Adipose tissue (tissue), 3 donors: ENCODE data around the gene SYT2. TPM values are rescaled to one million over a fixed set of nuclear protein-coding genes. Genes with fewer than 3 reads are reported as not detected.
A peak's percentile ranks its signal among the peaks of the same experiment; 100 is the strongest.
"Not testable (repeated sequence)": the region's sequence is repeated elsewhere in the genome, so short reads cannot be mapped to it uniquely, and the experiment has no call there.

ENCODE experiments used
- H3K27ac ChIP-seq: one replicate; pipeline ENCODE4 v1.5.1; 2013; ENCODE audit warnings: low read depth, low read length
- WGBS, 3 donors: extraction: QIAGEN DNeasy Blood & Tissue Kit; methylation state at CpG; one replicate each; pipeline ENCODE4 v1.1.7; 2013; 5-methylcytosine and 5-hydroxymethylcytosine counted together
- polyA plus RNA-seq, 3 donors: library from polyadenylated mRNA; stranded (reverse); fragments of 200-250 nt; gene quantifications; one replicate each; pipeline ENCODE4 v1.2.3, GENCODE V29; 2013
- donor health status: healthy with polysubstance abuse.
- donor health status: Bipolar disorder and iron deficiency.
- donor health status: healthy.

SYT2 gene
- polyA plus RNA-seq, 3 donors = 0.01 to 0.11 (median 0.01) TPM

GRCh38 chr1:202590126-202590525 is 120.1 kb downstream of the SYT2 start:
- 94 to 96% (median 95%) methylated on average over 4 of the region's 4 CpGs for WGBS, 3 donors
- no peak overlapping the region for H3K27ac ChIP-seq

DNA sequence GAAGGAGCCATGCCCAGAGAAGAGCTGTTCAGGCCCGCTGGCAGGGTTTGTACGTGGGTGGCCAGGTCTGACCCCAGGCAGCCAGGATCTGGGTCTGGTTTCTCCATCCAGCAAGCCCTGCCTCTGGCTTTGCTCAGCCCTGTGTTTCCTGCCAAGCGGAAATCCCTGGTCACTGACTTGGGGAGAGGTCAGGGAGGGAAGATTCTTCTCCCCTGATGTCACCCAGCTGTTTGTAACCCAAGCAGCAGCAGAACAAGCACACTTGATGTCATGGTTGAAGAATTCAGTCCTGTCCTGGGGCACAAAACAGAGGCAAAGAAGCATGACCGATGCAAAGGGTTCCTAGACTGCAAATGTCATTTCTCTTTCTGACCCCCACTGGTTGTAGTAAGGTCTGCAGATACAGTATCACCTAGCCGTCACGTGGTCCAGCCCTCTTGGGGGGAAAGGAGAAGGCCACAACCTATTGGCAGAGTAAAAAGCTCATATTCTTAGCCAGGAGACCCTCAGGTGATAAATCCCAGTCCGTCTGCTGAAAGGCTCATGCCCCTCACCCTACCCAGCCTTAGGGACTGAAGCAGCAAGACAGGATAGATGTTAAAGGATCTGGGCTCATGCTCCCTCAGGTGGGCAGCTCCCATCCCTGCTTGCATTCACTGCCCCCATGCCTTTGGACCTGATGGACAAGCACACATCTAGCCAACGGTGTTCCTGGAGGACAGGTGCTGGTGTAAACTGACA is 120.9 kb downstream of the SYT2 start:
- WGBS, 3 donors = 41 to 74% (median 55%) methylated on average over 8 of the region's 8 CpGs
- no peak overlapping the region for H3K27ac ChIP-seq

- 78 to 87% (median 81%) methylated on average over 4 of the region's 4 CpGs for WGBS, 3 donors
- no peak overlapping the region for H3K27ac ChIP-seq
These were observed 121.6 kb downstream of the SYT2 start for GRCh38 chr1:202588503-202589189.

- WGBS, 3 donors = 2 to 100% (median 100%) methylated on average over 1 of the region's 1 CpG
- H3K27ac ChIP-seq = no peak overlapping the region
These were observed 122.3 kb downstream of the SYT2 start for GRCh38 chr1:202587859-202588485.

GRCh38 chr1:202586871-202587270 is 123.4 kb downstream of the SYT2 start:
- 55 to 84% (median 73%) methylated on average over 1 of the region's 1 CpG for WGBS, 3 donors

GRCh38 chr1:202586018-202586821 is 124.0 kb downstream of the SYT2 start:
- H3K27ac ChIP-seq = no peak overlapping the region
- 37 to 59% (median 39%) methylated on average over 4 of the region's 4 CpGs for WGBS, 3 donors

More at GRCh38 chr1:202586871-202587270, 123.4 kb downstream of the SYT2 start:
- H3K27ac ChIP-seq = peak overlapping the region; percentile 3

DNA sequence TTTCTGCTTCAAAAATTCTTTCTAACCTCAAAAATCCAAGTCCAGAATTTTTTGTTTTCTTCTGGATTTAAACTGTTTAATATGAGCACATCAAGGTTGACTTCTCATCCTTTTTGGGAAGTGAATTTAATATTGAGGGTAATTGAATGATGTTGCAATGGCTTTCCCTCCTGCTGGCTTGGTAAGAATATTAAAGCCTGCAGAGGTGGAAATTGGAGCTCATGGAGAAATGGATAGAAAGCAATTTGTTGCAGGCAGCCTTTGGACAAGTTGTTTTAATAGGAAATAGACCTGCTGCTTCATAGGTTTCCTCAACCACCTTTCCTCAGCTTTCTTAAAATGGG is 124.7 kb downstream of the SYT2 start:
- H3K27ac ChIP-seq = no peak overlapping the region

DNA sequence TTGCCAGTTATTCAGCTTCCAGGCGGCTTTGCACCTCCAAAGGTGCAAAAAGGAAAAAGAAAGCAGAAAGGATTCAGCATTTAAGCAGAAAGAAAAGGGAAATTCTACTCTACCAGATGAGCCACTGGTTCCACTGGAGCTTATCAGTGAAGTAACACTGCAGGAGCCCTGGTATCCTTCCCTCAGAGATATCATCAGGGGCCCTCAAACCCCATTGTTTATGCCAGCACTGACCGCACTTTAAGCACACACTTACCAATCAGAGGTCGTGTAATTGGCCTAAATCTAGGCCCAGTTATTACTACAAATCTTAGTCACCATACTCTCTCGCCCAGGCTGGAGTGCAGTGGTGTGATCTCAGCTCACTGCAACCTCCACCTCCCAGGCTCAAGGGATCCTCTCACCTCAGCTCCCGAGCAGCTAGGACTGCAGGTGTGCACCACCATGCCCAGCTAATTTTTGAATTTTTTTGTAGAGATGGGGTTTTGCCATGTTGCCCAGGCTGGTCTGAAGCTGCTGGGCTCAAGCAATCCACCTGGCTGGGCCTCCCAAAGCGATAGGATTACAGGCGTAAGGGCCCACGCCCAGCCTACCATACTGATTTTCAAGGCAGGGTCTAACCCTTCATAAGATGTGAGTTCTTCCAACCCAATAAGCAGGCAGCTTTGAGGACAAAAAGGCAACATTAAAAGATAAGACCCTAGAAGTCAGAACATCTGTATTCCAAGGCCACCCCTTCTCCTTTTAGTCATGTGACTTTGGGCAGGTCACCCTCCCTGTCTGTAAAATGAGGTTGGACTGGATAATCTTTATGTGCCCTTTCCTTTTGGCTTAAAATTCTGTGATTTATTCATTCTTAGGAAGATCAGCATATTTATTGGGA is 125.3 kb downstream of the SYT2 start:
- no peak overlapping the region for H3K27ac ChIP-seq
- whole genome bisulfite sequencing, 3 donors = 93 to 96% (median 95%) methylated on average over 8 of the region's 8 CpGs

DNA sequence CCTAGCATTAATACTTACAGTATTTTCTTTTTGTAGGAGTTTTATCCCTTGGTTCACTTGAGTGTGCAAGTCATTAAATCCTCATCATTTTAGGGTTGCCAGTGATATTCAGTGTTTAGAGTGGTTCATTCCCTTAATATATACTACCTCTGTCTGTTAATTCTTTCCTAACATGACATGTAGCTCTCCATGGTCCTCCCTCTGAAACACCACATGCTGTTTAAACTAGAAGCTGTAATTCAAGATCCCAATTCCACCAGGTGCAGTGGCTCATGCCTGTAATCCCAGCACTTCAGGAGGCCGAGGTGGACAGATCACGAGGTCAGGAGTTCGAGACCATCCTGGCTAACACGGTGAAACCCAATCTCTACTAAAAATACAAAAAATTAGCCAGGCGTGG is 127.9 kb downstream of the SYT2 start:
- WGBS, 3 donors = 89 to 91% (median 90%) methylated on average over 5 of the region's 5 CpGs
- H3K27ac ChIP-seq = not testable (repeated sequence)

GRCh38 chr1:202580619-202581018 is 129.6 kb downstream of the SYT2 start:
- H3K27ac ChIP-seq = no peak overlapping the region

DNA sequence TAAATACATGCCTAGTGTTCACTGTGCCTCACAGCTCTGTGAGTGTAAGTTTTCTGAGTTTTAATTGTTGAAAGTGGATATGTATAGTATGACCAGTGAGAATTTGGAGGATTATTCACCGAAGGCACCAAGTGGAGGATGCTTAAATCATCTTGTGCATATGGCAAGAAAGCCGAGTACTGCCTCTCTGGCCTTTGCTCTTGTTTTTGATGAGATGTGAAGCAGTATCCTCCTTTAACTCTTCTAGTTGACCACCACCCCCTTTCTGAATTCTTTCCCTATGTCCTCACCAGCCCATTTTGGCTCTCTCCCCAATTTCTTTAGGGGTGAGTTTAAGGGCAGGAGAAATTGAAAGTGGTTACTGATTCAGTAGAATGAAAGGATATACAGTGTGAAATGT is 130.4 kb downstream of the SYT2 start:
- H3K27ac ChIP-seq = no peak overlapping the region
- 51 to 82% (median 55%) methylated on average over 2 of the region's 2 CpGs for WGBS, 3 donors

More at GRCh38 chr1:202580619-202581018, 129.6 kb downstream of the SYT2 start:
- WGBS, 3 donors = 52 to 77% (median 52%) methylated on average over 1 of the region's 1 CpG

DNA sequence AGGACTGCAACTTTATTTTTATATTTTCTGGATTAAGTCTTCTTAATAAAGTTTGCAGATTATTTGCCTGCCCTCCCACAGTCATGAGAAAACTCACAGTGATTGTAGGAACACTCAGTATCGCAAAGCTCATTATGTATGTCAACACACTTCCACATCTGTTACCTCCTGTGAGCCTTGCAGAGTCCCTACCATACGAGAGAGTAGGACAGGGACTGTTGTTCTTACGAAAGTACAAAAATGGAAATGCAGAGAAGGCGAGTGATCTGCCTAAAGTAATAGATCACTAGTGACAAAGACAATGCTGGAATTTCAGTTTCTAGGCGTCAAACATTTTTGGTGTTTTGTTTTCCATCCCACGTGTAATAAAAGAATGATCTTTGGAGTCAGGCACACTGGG is 131.7 kb downstream of the SYT2 start:
- no peak overlapping the region for H3K27ac ChIP-seq
- 65 to 86% (median 69%) methylated on average over 6 of the region's 6 CpGs for WGBS, 3 donors

- 61 to 81% (median 64%) methylated on average over 4 of the region's 4 CpGs for WGBS, 3 donors
- H3K27ac ChIP-seq = no peak overlapping the region
These were observed 132.2 kb downstream of the SYT2 start for GRCh38 chr1:202578001-202578504.

DNA sequence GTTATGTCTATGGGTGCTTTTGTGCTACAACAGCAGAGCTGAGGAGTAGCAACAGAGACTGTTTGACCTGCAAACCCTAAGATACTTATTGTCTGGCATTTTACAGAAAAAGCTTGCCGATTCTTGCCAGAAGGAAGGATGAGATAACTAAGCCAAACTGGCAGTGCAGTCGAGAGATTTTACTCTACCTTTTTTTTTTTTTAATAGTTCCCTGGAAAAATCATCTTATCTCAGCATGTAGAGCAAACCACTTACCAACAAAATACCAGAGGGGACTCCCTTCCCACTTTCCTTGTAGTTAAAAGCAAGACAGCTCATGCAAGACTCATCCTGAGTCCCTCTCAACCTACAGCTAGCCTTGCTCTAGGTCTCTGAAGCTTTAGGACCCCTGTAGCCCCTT is 132.9 kb downstream of the SYT2 start:
- no peak overlapping the region for H3K27ac ChIP-seq
- WGBS, 3 donors = 33 to 60% (median 43%) methylated on average over 2 of the region's 2 CpGs

DNA sequence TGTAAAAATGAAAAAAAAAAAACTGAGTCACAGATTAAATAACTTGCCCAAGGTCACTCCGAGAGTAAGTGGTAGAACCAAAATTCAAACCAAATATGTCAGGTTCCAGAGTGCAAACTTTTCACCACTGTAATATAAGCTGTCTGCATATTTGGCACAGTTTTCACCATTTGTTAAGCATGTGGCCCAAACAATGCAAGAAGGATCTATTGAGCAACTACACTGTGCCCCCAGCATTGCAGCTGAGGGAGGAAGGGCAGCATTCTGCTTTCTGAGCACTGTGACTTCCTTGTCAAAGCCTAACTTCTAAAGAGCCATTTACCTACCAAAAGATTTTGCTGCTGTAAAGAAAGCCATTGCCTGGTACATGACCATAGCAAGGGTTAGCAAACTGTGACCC is 133.4 kb downstream of the SYT2 start:
- WGBS, 3 donors = 59 to 70% (median 67%) methylated on average over 1 of the region's 1 CpG
- H3K27ac ChIP-seq = no peak overlapping the region

DNA sequence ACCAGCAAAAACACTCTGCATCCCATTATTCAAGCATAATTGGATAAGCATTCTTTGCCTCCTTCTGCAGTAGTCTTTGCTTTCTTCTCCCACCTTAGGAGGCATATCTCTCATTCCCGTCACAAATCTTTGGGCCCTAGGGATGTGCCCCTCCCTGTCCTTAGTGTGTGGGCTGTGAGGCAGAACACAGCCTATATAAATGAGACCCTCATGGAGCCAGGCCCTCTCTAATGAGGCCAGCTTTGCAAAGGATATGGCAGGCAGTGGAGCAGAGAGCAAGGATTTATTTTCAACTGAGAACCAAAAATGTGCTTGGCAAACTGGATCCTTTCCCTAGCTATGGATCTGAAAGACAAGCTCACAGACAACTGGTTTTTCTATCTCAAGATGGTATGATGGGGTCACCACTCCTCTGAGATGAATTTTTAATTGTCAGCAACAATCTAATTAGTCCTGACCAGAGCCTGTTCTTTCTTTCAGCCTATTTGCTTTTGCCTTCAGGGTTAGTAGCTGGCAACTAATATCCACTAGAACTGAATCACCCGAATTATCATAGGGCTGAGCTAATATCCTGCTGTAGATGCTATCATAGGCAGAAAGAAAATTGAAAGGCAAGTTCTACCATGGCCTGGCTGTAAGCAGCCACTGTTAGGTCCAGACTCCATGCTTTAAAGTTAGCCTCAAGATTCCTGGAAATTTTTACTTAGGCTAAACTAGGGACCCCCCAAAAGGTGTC is 134.2 kb downstream of the SYT2 start:
- 53 to 72% (median 60%) methylated on average over 2 of the region's 2 CpGs for WGBS, 3 donors
- no peak overlapping the region for H3K27ac ChIP-seq

DNA sequence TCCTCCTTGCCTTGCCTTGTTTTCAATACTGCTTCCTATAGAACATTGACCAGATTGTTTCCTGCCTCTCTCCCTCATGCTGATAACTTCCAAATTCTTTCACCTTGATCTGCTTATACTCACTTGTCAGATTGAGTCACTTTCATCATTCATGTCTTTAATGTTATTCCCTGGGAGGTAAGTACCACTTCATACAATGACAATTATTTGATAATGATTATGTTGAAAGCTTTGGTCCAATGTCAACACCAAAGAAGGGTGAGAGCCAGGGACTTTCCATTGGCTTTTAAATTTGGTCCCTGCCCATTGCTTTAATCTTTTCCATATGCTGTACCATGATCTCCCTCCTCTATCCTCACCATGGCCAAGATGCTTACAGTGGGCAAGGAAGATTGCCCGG is 137.4 kb downstream of the SYT2 start:
- WGBS, 3 donors = 85 to 100% (median 100%) methylated on average over 1 of the region's 1 CpG
- H3K27ac ChIP-seq = no peak overlapping the region
